Peyer's patch (tissue), 4 donors: Measurements from ENCODE around the gene ITIH4. TPM values are rescaled to one million over a fixed set of nuclear protein-coding genes. Genes with fewer than 3 reads are reported as not detected.

Experiments used
- DNase-seq, 3 donors: peaks; one replicate each; pipeline ENCODE4 v3.0.0-alpha.2; 2017 to 2019
- H3K27ac ChIP-seq, 4 donors: fragments of 200-600 bp; sonication (generic); one replicate each; pipeline ENCODE4 v1.5.1; 2016 to 2019
- H3K27me3 ChIP-seq, 2 donors: fragments of 200-600 bp; sonication (generic); one replicate each; pipeline ENCODE4 v1.5.1; 2019
- H3K36me3 ChIP-seq, 3 donors: fragments of 200-600 bp; sonication (generic); one replicate each; pipeline ENCODE4 v1.5.1; 2016 to 2019
- H3K4me1 ChIP-seq, 4 donors: fragments of 200-600 bp; sonication (generic); one replicate each; pipeline ENCODE4 v1.5.1; 2016 to 2019
- H3K4me3 ChIP-seq, 4 donors: fragments of 200-600 bp; sonication (generic); 1 replicate in 3 of 4; 2 replicates in 1 of 4; pipeline ENCODE4 v1.5.1; 2016 to 2019; ENCODE audit warnings: mild to moderate bottlenecking in 1 of 4
- H3K9me3 ChIP-seq, 4 donors: fragments of 200-600 bp; sonication (generic); one replicate each; pipeline ENCODE4 v1.5.1; 2016 to 2019; ENCODE audit warnings: mild to moderate bottlenecking in 1 of 4
- CTCF ChIP-seq, 6 experiments: fragments of 450-650 bp in 4 of 6; fragments of 200-600 bp in 2 of 6; sonication (generic) in 1 of 6; IDR thresholded peaks; one replicate each; pipeline ENCODE4 v1.5.1; 2017 to 2019; ENCODE audit warnings: antibody characterized with exemption in 6 of 6, mild to moderate bottlenecking in 3 of 6, moderate library complexity in 1 of 6
- POLR2A ChIP-seq, 2 donors: fragments of 450-650 bp; IDR thresholded peaks; one replicate each; pipeline ENCODE4 v1.5.1; 2017; ENCODE audit warnings: antibody characterized with exemption in 2 of 2, mild to moderate bottlenecking in 2 of 2, moderate library complexity in 2 of 2
- total RNA-seq, 4 donors: library from RNA; depleted of rRNA; stranded (reverse); fragments of >200 nt; gene quantifications; one replicate each; pipeline ENCODE4 v1.1.0, GENCODE V29; 2016

The ITIH4 gene
- total RNA-seq: 10 to 100 TPM in 1 of 4 donors, 1 to 10 TPM in 3; 1.1 to 19.8 (median 1.9) TPM

DNA sequence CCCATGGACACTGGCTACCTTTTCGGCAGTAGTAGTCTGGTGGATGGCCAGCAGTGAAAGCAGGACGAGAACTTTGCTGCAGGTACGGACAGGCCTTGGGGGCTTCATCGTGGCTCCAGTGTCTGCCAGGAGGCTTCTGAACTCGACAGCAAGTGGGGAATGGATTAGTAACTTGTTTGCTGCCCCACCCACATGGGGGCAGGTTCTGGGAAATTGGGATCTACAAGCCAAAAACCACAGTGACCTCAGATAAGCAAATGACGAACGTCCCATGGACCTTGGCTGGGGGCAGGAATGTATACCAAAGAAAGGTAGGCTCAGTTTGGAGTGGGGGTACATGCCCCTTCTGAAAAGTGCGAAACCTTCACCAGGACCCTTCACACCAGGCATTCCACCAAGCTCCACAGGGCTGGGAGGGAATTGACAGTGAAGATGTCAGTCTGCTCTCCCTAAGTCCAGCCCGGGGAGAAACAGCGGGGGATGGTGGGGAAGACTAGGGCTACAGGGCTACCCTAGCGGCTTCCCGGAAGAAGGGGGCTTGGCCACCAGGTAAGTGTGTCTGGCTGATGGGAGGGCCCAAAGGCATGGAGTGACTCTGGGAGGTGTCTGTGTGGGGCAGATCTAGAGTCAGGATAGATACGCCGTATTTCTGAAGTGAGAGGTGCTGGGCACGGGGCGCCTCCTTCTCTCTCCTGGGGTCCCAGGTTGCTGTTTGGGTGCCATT is at the start of gene ITIH4:
Gene ITIH4, minus strand, starts transcription at position 138 of the 724 bp plus-strand sequence. Its CDS starts 30 bp downstream, at position 108.
- TF ChIP-seq POLR2A (IDR thresholded peaks at IDR 0.05): no peak
- no peak for TF ChIP-seq CTCF (IDR thresholded peaks at IDR 0.05)
- Histone ChIP-seq H3K27ac (peak within 1 kb of the TSS in 1 of 4 donors; percentile 39), H3K27me3 (no peaks in the 10 kb centered on the region), H3K36me3 (no peaks in the 10 kb centered on the region), H3K4me1 (peaks cover 0 to 6% (median 0%) of the 10 kb centered on the region in 4 donors), H3K9me3 (no peaks in the 10 kb centered on the region), H3K4me3 (peak within 1 kb of the TSS in 1 of 4 donors; percentile 19)
- DNase-seq: no peak

DNA sequence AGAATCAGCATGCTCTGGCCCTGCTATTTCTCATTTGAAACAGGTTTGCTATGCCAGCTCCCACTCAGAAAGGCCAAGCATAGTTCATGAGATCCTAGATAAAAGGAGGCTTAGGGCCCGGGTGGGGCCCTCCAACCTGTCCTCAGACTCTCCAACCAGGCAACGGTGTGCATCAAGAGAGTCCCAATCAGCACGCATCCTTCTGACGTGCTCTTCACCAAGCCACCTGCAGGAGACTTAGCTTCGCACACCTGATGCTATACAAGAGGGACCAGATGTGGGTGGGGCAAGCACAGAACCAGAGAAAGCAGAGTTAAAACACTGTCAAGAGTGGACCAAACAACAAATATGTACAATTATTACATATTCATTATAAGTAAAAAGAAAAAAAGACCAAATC is 49.6 kb upstream of the ITIH4 start:
- Histone ChIP-seq H3K9me3 (no peaks in the 10 kb centered on the region), H3K36me3 (no peaks in the 10 kb centered on the region), H3K27me3 (no peaks in the 10 kb centered on the region), H3K4me3 (no peak overlapping the region), H3K27ac (no peak overlapping the region), H3K4me1 (no peaks in the 10 kb centered on the region)
- TF ChIP-seq POLR2A (IDR thresholded peaks at IDR 0.05): no peak
- no peak for TF ChIP-seq CTCF (IDR thresholded peaks at IDR 0.05)
- DNase-seq: no peak

GRCh38 chr3:52879581-52879980 is 49.1 kb upstream of the ITIH4 start:
- Histone ChIP-seq H3K9me3 (no peaks in the 10 kb centered on the region), H3K27ac (no peak overlapping the region), H3K36me3 (no peaks in the 10 kb centered on the region), H3K4me3 (no peak overlapping the region), H3K27me3 (no peaks in the 10 kb centered on the region), H3K4me1 (peaks cover 0 to 4% (median 0%) of the 10 kb centered on the region in 4 donors)
- no peak for DNase-seq
- TF ChIP-seq CTCF (IDR thresholded peaks at IDR 0.05): no peak
- TF ChIP-seq POLR2A (IDR thresholded peaks at IDR 0.05): no peak

- no peak for TF ChIP-seq CTCF (IDR thresholded peaks at IDR 0.05)
- TF ChIP-seq POLR2A (IDR thresholded peaks at IDR 0.05): no peak
- no peaks in the 10 kb centered on the region for H3K9me3 ChIP-seq
- no peaks in the 10 kb centered on the region for H3K36me3 ChIP-seq
- peaks cover 0 to 9% (median 0%) of the 10 kb centered on the region in 4 donors for H3K4me1 ChIP-seq
- no peak overlapping the region for H3K4me3 ChIP-seq
- DNase-seq: no peak
- H3K27me3 ChIP-seq: no peaks in the 10 kb centered on the region
- no peak overlapping the region for H3K27ac ChIP-seq
Observed at GRCh38 chr3:52879090-52879489, 48.6 kb upstream of the ITIH4 start.

DNA sequence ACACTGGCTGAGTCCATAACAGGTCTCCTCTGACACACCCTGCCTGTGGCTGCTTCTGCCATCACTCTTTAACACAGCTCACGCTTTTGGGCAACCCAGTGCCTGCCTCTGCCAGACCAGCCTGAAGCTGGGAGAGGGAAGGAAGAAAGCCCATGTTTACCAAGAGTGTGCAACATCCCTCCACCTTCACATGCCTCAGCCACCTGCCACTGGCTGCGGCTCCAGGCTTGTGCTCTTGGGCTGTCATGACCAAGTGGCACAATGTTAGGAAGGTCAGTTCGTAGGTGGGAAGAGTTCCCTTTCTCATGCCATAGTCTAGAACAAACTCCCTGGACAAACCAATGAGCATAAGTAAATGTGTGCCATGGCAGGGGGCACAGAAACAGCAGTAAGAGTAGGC is 46.6 kb upstream of the ITIH4 start:
- no peak overlapping the region for H3K4me3 ChIP-seq
- H3K27me3 ChIP-seq: no peaks in the 10 kb centered on the region
- no peak overlapping the region for H3K27ac ChIP-seq
- DNase-seq: no peak
- peaks cover 0 to 9% (median 0%) of the 10 kb centered on the region in 4 donors for H3K4me1 ChIP-seq
- TF ChIP-seq POLR2A (IDR thresholded peaks at IDR 0.05): no peak
- TF ChIP-seq CTCF (IDR thresholded peaks at IDR 0.05): no peak
- H3K36me3 ChIP-seq: no peaks in the 10 kb centered on the region
- H3K9me3 ChIP-seq: no peaks in the 10 kb centered on the region
